HepG2 (cell line): ENCODE data around the gene SEMA3G. TPM values are rescaled to one million over a fixed set of nuclear protein-coding genes. Genes with fewer than 3 reads are reported as not detected.

ENCODE experiments used
- ATAD3A ChIP-seq: sonication (generic); formaldehyde crosslinking; IDR thresholded peaks from 2 replicates; pipeline ENCODE4 v1.4.0; 2020; ENCODE audit warnings: missing genetic modification reagents
- CAMTA2 ChIP-seq: sonication (generic); formaldehyde crosslinking; IDR thresholded peaks from 2 replicates; pipeline ENCODE4 v1.4.0; 2020; ENCODE audit warnings: mild to moderate bottlenecking, missing genetic modification reagents, borderline replicate concordance
- ESRRA ChIP-seq: sonication (generic); formaldehyde crosslinking; IDR thresholded peaks from 2 replicates; pipeline ENCODE4 v1.5.1; 2020; ENCODE audit warnings: mild to moderate bottlenecking, low read depth, missing genetic modification reagents
- NR2F2 ChIP-seq: IDR thresholded peaks from 2 replicates; pipeline ENCODE4 v1.6.1; 2012; ENCODE audit warnings: low read depth, inconsistent platforms, borderline replicate concordance
- POLR2AphosphoS2 ChIP-seq: IDR thresholded peaks from 2 replicates; pipeline ENCODE4 v1.6.1; 2011; ENCODE audit warnings: low read depth, low read length, improper control_type of control experiment
- ZNF136 ChIP-seq: sonication (generic); formaldehyde crosslinking; IDR thresholded peaks from 2 replicates; pipeline ENCODE4 v1.8.1; 2022; ENCODE audit warnings: low read depth, mild to moderate bottlenecking, moderate library complexity, missing genetic modification reagents
- ZNF33B ChIP-seq: sonication (generic); formaldehyde crosslinking; IDR thresholded peaks from 2 replicates; pipeline ENCODE4 v1.5.1; 2020; ENCODE audit warnings: mild to moderate bottlenecking, missing genetic modification reagents
- ZNF558 ChIP-seq: sonication (generic); formaldehyde crosslinking; IDR thresholded peaks from 2 replicates; pipeline ENCODE4 v1.9.0; 2022; ENCODE audit warnings: mild to moderate bottlenecking, missing genetic modification reagents, borderline replicate concordance
- ZNF646 ChIP-seq: sonication (generic); formaldehyde crosslinking; IDR thresholded peaks from 2 replicates; pipeline ENCODE4 v1.9.0; 2021; ENCODE audit warnings: mild to moderate bottlenecking, missing genetic modification reagents
- polyA plus RNA-seq, 8 experiments: library from polyadenylated mRNA; depleted of rRNA in 3 of 8; stranded (reverse) in 7 of 8; unstranded in 1 of 8; fragments of >200 nt; fragmentation: Illumina TruSeq in 4 of 8; extraction: Trizol in 4 of 8; gene quantifications; 2 replicates each; pipeline versions ENCODE4 v1.2.1 to v1.2.3, GENCODE V29; 2011 to 2016; ENCODE audit warnings: low read depth in 4 of 8, missing spikeins in 1 of 8, mixed read lengths in 1 of 8; ENCODE audit not compliant: insufficient read depth in 1 of 8
- total RNA-seq, 5 experiments: library from RNA; depleted of rRNA; stranded (reverse); fragments of >200 nt; fragmentation: Illumina TruSeq; extraction: Trizol; gene quantifications; 2 replicates each; pipeline ENCODE4 v1.2.3, GENCODE V29; 2016; ENCODE audit warnings: low read depth in 1 of 5
- TF ChIP-seq, protein P1 (sequence below): sonication (generic); formaldehyde crosslinking; IDR thresholded peaks from 2 replicates; pipeline ENCODE4 v1.4.0; 2020; ENCODE audit warnings: mild to moderate bottlenecking, low read depth, missing genetic modification reagents
- TF ChIP-seq, protein P2 (sequence below): sonication (generic); formaldehyde crosslinking; IDR thresholded peaks from 2 replicates; pipeline ENCODE4 v1.4.0; 2020; ENCODE audit warnings: missing genetic modification reagents, borderline replicate concordance

Gene SEMA3G
- total and polyA plus RNA-seq, 2 of the 13 experiments (the other 11 are each of a cell fraction or from before 2014, with no cell fraction given): 6.1 to 8.3 TPM

GRCh38 chr3:52446631-52447511 lies 2.0 kb upstream of the SEMA3G start (continued):
- no peak for TF ChIP-seq ZNF646 (CRISPR knock-in tag)
- no peak for TF ChIP-seq ZNF136 (CRISPR knock-in tag)
- TF ChIP-seq CAMTA2: no peak
- TF ChIP-seq, protein P1, sequence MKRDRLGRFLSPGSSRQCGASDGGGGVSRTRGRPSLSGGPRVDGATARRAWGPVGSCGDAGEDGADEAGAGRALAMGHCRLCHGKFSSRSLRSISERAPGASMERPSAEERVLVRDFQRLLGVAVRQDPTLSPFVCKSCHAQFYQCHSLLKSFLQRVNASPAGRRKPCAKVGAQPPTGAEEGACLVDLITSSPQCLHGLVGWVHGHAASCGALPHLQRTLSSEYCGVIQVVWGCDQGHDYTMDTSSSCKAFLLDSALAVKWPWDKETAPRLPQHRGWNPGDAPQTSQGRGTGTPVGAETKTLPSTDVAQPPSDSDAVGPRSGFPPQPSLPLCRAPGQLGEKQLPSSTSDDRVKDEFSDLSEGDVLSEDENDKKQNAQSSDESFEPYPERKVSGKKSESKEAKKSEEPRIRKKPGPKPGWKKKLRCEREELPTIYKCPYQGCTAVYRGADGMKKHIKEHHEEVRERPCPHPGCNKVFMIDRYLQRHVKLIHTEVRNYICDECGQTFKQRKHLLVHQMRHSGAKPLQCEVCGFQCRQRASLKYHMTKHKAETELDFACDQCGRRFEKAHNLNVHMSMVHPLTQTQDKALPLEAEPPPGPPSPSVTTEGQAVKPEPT (CRISPR knock-in tag): no peak
- no peak for TF ChIP-seq POLR2AphosphoS2
- peak; percentile 38; the same call in 1 of the 2 replicates for TF ChIP-seq NR2F2
- TF ChIP-seq ZNF558 (CRISPR knock-in tag): no peak
- TF ChIP-seq ESRRA: 0 out of 2 replicates have a peak, but pooled peaks have one; percentile 51
- TF ChIP-seq, protein P2, sequence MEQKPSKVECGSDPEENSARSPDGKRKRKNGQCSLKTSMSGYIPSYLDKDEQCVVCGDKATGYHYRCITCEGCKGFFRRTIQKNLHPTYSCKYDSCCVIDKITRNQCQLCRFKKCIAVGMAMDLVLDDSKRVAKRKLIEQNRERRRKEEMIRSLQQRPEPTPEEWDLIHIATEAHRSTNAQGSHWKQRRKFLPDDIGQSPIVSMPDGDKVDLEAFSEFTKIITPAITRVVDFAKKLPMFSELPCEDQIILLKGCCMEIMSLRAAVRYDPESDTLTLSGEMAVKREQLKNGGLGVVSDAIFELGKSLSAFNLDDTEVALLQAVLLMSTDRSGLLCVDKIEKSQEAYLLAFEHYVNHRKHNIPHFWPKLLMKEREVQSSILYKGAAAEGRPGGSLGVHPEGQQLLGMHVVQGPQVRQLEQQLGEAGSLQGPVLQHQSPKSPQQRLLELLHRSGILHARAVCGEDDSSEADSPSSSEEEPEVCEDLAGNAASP (CRISPR knock-in tag): no peak
- TF ChIP-seq ZNF33B: 0 out of 2 replicates have a peak, but pooled peaks have one; percentile 24
- no peak for TF ChIP-seq ATAD3A (CRISPR knock-in tag)
